Measurements from ENCODE around the gene SLC43A2. TPM values are rescaled to one million over a fixed set of nuclear protein-coding genes. Genes with fewer than 3 reads are reported as not detected.
A peak's percentile ranks its signal among the peaks of the same experiment; 100 is the strongest.
"Not testable (repeated sequence)": the region's sequence is repeated elsewhere in the genome, so short reads cannot be mapped to it uniquely, and the experiment has no call there.

The SLC43A2 gene
- total and polyA plus RNA-seq, 2 donors (not counting 3 experiments of a cell fraction or from before 2014, with no cell fraction given): 41.7 to 52.0 TPM

- FAIRE-seq; H3K4me2 ChIP-seq (ENCODE audit: insufficient read depth, low read length); H3K27me3 ChIP-seq (ENCODE audit: control insufficient read depth in 2 of 2, insufficient read depth in 2 of 2, low read length in 2 of 2); CTCF ChIA-PET; H3K9me3 ChIP-seq (replicated peaks; ENCODE audit: control insufficient read depth, insufficient read depth, low read length); H3K27ac ChIP-seq (ENCODE audit: insufficient read depth, low read depth, low read length); POLR2A ChIA-PET; BruUV-seq (replicated peaks); H3K4me3 ChIP-seq (replicated peaks in 1 of 3; ENCODE audit: insufficient read depth in 1 of 3, low read depth in 1 of 3, low read length in 3 of 3); H4K20me1 ChIP-seq (replicated peaks; ENCODE audit: control insufficient read depth, extremely low read depth, insufficient read depth, low read length); H3K4me1 ChIP-seq (ENCODE audit: control insufficient read depth, extremely low read depth, insufficient read depth, low read length); H2AFZ ChIP-seq (ENCODE audit: low read depth, low read length); H3K9ac ChIP-seq (replicated peaks; ENCODE audit: extremely low read depth, insufficient read depth, low read length); H3K9me1 ChIP-seq (replicated peaks; ENCODE audit: control insufficient read depth, extremely low read depth, insufficient read depth, low read length); intact Hi-C loops (cut with micrococcal nuclease); dilution Hi-C loops (cut with MboI; ENCODE audit: extremely low pct_ligation_motif_present, low sequenced_read_pairs); DNase-seq (ENCODE audit: low read depth, low spot score): not testable (repeated sequence)
- Histone ChIP-seq H3K79me2 (ENCODE audit: control insufficient read depth, insufficient read depth, low read length) (peaks cover 17% of the 10 kb centered on the region), H3K36me3 (ENCODE audit: control insufficient read depth in 2 of 2, extremely low read depth in 1 of 2, insufficient read depth in 2 of 2, low read length in 2 of 2) (peaks cover 40 to 43% of the 10 kb centered on the region in 2 experiments)
Observed at GRCh38 chr17:1663934-1664333, 35.3 kb upstream of the SLC43A2 start.

GRCh38 chr17:1661045-1661444 lies 32.4 kb upstream of the SLC43A2 start:
- peaks cover 44 to 50% of the 10 kb centered on the region in 2 experiments for H3K36me3 ChIP-seq (ENCODE audit: control insufficient read depth in 2 of 2, extremely low read depth in 1 of 2, insufficient read depth in 2 of 2, low read length in 2 of 2)
- H4K20me1 ChIP-seq (replicated peaks; ENCODE audit: control insufficient read depth, extremely low read depth, insufficient read depth, low read length): no peaks in the 10 kb centered on the region
- H3K4me3 ChIP-seq (replicated peaks in 1 of 3; ENCODE audit: insufficient read depth in 1 of 3, low read depth in 1 of 3, low read length in 3 of 3): no peak overlapping the region
- TF ChIP-seq JUN (IDR thresholded peaks at IDR 0.05; ENCODE audit: borderline replicate concordance, insufficient read depth, insufficient read length, low read depth) (no peak), CTCF (IDR thresholded peaks at IDR 0.05; ENCODE audit: extremely low read depth in 1 of 2, insufficient read depth in 1 of 2, low read depth in 1 of 2, low read length in 2 of 2) (no peak), EZH2 (IDR thresholded peaks at IDR 0.05; ENCODE audit: borderline replicate concordance, low read depth, low read length, severe bottlenecking) (no peak), GATA2 (IDR thresholded peaks at IDR 0.05; ENCODE audit: insufficient read depth, insufficient read length, low read depth, low read length) (no peak), MYC (IDR thresholded peaks at IDR 0.05; ENCODE audit: low read depth, low read length) (no peak), FOS (IDR thresholded peaks at IDR 0.05; ENCODE audit: borderline replicate concordance, insufficient read depth, low read length) (no peak), POLR2A (IDR thresholded peaks at IDR 0.05; ENCODE audit: low read depth, low read length) (no peak), MAX (IDR thresholded peaks at IDR 0.05; ENCODE audit: insufficient read depth, insufficient read length) (no peak), POLR2AphosphoS5 (IDR thresholded peaks at IDR 0.05; ENCODE audit: insufficient read depth, low read depth, low read length) (no peak)
- H3K9me1 ChIP-seq (replicated peaks; ENCODE audit: control insufficient read depth, extremely low read depth, insufficient read depth, low read length): no peaks in the 10 kb centered on the region
- H2AFZ ChIP-seq (ENCODE audit: low read depth, low read length): no peak overlapping the region
- FAIRE-seq (no peak), DNase-seq (ENCODE audit: low read depth, low spot score) (no peak)
- no peak overlapping the region for H3K4me2 ChIP-seq (ENCODE audit: insufficient read depth, low read length)
- H3K79me2 ChIP-seq (ENCODE audit: control insufficient read depth, insufficient read depth, low read length): peaks cover 6% of the 10 kb centered on the region
- no peaks in the 10 kb centered on the region for H3K27me3 ChIP-seq (ENCODE audit: control insufficient read depth in 2 of 2, insufficient read depth in 2 of 2, low read length in 2 of 2)
- H3K9ac ChIP-seq (replicated peaks; ENCODE audit: extremely low read depth, insufficient read depth, low read length): no peak overlapping the region
- ChIA-PET POLR2A (no interaction called here), CTCF (interaction anchor here (1.3 to 3.9 kb wide), 3 partner anchors 8 to 87 kb away, joined by 3 to 23 read pairs (median 4); partner anchors contain the start of gene RILP)
- intact Hi-C loops (cut with micrococcal nuclease) (no loop called here), dilution Hi-C loops (cut with MboI; ENCODE audit: extremely low pct_ligation_motif_present, low sequenced_read_pairs) (no loop called here)
- H3K27ac ChIP-seq (ENCODE audit: insufficient read depth, low read depth, low read length): no peak overlapping the region
- no peaks in the 10 kb centered on the region for H3K9me3 ChIP-seq (replicated peaks; ENCODE audit: control insufficient read depth, insufficient read depth, low read length)
- no peaks in the 10 kb centered on the region for H3K4me1 ChIP-seq (ENCODE audit: control insufficient read depth, extremely low read depth, insufficient read depth, low read length)
- TSS peak; percentile 86 for BruUV-seq (replicated peaks)

Measured in endothelial cell of umbilical vein (primary cell).